NCI-H2171 (cell line): Measurements from ENCODE around the gene PHB1.
"Not testable (repeated sequence)": the region's sequence is repeated elsewhere in the genome, so short reads cannot be mapped to it uniquely, and the experiment has no call there.

Source experiments
- DNase-seq: peaks from one replicate; lab custom pipeline; 2025; lab: John Stamatoyannopoulos, UW

PHB1 gene

GRCh38 chr17:49381033-49381432 is 33.6 kb downstream of the PHB1 start:
- no peak for DNase-seq

DNA sequence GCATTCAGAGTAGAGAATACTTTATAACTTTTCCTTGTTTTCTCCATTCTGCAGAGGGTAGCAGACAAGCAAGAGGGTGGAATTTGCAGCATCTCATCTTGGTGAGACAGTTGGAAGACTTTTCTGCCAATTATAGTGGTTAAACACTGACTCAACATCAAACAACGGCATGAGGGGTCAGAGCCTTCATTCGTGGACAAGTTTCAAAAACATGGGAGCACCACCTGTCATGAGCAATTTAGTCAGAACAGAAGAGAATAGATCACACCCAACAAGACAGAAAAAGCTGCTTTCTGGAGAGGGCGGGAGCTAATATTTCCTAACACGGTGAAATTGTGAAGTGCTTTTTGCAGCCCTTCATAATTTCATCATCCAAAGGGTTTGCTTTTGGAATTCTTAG is 34.8 kb downstream of the PHB1 start:
- no peak for DNase-seq

DNA sequence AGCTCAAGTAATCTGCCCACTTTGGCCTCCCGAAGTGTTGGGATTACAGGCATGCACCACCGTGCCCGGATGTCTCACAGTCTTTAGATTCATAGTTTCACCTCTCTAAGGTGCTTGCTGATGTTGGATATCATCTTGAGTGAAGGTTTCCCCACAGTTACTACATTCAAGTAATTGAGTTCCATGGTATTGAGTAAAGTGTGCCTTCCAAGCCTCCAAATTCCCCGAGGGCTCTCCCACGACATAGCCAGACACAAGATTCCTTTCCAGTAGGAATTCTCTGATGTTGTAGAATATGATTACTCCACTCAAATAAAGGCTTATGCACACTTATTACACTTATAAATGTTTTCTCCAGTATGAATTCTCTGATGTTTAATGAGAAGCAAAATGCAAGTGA is 36.4 kb downstream of the PHB1 start:
- DNase-seq: no peak

DNA sequence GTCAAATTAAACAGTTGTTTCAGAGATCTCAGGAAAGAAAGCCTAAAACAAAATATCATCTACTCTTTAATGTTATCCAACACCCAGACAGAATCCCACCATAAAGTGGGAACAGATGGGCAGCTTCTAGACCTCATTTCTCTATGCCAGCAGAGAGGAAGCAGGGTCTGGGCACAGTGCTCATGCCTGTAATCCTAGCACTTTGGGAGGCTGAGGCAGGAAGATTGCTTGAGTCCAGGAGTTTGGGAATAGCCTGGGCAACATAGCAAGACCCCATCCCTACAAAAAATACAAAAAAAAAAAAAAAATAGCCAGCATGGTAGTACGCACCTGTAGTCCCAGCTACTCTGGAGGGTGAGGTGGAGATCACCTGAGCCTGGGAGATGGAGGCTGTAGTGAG is 39.1 kb downstream of the PHB1 start:
- no peak for DNase-seq

GRCh38 chr17:49373115-49373514 is 41.6 kb downstream of the PHB1 start:
- DNase-seq: no peak

DNA sequence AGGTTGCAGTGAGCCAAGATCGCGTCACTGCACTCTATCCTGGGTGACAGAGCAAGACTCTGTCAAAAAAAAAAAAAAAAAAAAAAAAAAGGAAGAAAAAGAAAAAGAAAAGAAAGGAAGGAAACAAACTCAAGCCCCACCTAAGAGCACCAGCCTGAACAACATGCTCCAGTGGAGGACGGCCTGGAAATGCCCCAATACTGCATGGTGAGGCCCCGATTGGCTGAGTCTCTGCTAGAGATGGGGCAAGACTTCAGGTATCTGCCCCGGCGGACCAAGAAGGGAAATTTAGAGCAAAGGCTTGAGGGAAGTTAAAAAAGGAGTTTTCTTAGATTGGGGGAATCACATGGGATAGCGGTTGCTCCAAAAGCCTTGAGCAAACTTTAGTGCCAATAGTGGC is 42.3 kb downstream of the PHB1 start:
- no peak for DNase-seq

DNA sequence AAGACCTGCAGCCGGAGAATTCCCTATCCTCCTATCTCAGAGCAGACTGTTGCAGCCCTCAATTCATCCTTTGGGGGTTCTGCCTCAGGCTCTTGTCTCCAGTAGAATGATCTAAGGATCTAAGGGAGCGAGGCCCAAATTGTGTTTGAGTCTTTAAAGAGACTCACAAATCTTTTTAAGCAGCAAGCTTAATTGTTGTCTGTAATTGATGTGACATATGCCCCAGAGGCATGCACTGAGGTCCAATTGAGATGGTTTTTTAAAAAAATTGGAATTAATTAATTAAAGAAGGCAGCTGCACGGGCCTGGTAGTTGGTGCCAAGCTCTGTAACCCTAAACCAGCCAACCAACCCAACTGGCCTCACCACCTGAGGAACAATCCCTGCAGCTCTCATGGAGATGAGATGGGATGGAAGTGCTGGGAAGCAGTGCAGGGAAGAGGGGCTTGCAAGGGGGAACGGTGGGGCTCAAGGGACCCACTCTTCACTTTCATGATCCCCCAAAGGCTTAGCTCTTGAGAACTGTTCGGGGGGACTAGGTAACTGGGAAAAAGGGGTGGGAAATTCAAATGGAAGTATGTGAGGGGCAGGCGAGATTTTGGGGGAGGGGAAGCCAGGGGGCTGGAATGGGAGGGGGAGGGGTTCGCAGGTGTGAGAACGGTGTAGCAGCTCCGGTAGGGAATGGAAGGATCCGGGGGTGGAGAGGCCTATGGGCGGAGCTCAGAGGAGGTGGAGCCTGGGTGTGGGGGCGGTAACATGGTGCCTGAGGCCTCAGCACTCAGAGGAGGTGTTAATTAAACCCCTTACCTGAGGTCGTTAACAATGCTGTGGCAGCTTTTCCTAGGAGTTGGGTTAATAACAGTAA is 43.5 kb downstream of the PHB1 start:
- DNase-seq: peak; percentile 73

DNA sequence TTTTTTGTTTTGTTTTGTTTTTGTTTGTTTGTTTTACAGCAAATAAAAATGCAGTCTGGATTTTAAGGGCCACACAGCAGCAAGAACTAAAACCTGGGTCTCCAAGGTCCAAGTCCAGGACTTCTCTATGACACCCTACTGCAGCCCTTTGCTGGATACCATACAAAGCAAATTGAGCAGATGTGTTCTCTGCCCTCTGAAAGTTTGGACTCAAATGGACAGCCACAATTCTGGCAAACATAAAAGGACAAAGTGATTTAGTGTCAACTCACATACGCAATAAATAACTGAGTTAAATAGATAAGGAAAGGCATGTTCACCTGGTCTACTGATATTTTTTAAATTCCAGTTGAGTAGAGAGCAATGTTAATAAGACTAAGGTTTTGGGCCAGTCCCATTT is 44.9 kb downstream of the PHB1 start:
- DNase-seq: no peak

- DNase-seq: no peak
Measured at GRCh38 chr17:49369089-49369488, 45.6 kb downstream of the PHB1 start.

DNA sequence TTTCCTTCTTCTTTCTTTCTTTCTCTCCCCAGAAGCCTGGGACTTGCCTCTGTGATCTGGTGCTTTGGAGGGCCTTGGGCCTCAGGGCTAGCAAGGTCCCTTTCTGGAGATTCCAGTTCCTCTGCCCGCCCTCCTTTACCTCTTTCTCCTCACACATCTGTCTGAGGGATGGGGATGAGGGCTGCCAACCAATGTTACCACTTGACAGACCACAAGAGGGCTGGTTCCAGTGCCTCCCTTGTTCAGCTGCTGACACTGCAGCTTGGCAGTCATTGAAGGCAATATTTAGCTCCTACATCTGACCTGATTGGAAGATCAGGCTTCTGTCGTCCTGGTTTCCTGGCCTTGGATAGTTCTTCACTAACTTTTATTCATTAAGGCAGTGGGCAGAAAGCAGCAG is 49.0 kb downstream of the PHB1 start:
- DNase-seq: no peak

GRCh38 chr17:49365126-49365525 is 49.6 kb downstream of the PHB1 start:
- DNase-seq: not testable (repeated sequence)

- no peak for DNase-seq
Measured at GRCh38 chr17:49364119-49364518, 50.6 kb downstream of the PHB1 start.

- no peak for DNase-seq
Measured at GRCh38 chr17:49363251-49363650, 51.4 kb downstream of the PHB1 start.

GRCh38 chr17:49362723-49363117 is 52.0 kb downstream of the PHB1 start:
- DNase-seq: no peak

- DNase-seq: peak; percentile 97
Measured at GRCh38 chr17:49361902-49362722, 52.6 kb downstream of the PHB1 start, which contains the start of gene ZNF652. Gene ZNF652 (minus strand): TSS chr17:49362250. CDS start chr17:49317725, 44,525 bp downstream.

GRCh38 chr17:49361129-49361901 is 53.4 kb downstream of the PHB1 start:
- peak; percentile 25 for DNase-seq

- DNase-seq: no peak
Measured at GRCh38 chr17:49360796-49361128, 53.9 kb downstream of the PHB1 start.

- DNase-seq: no peak
Measured at GRCh38 chr17:49359990-49360795, 54.5 kb downstream of the PHB1 start.

- no peak for DNase-seq
Measured at GRCh38 chr17:49358641-49359247, 55.9 kb downstream of the PHB1 start.

GRCh38 chr17:49357516-49357915 is 57.2 kb downstream of the PHB1 start:
- no peak for DNase-seq

DNA sequence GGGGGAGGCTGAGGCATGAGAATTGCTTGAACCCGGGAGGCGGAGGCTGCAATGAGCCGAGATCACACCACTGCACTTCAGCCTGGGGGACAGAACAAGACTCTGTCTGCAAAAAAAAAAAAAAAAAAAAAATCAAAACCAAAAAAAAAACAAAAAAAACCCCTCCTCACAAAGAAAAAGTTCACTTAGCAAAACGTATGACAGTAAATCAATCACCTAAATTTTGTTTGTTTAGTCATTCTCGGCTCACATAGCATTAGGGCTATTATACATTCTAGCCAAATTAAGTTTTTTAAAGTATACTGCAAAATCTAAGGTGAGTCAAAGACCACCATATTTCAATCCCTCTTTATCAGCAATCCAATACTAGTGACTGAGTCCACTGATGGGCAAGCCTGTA is 58.4 kb downstream of the PHB1 start:
- no peak for DNase-seq
